ENCODE results near the gene SLC15A4.

- TF ChIP-seq CTCF (conservative IDR thresholded peaks at IDR 0.05; ENCODE audit: low read length) (no peak), EZH2phosphoT487 (IDR thresholded peaks at IDR 0.05; ENCODE audit: borderline replicate concordance) (no peak)
These were observed 28.9 kb downstream of the SLC15A4 start for GRCh38 chr12:128794661-128795529.
